Caco-2 (cell line): ENCODE results near the gene TSPAN15. TPM values are rescaled to one million over a fixed set of nuclear protein-coding genes. Genes with fewer than 3 reads are reported as not detected.

Experiments used
- BruUV-seq: library from RNA; stranded (reverse); fragments of 400-500 nt; replicated peaks from 2 replicates; lab custom pipeline; 2021; lab: Mats Ljungman, UMichigan
- CTCF ChIA-PET: fragments of 300-600 bp; sonication (Branson Sonifier 250); formaldehyde crosslinking; loops from one replicate; lab custom pipeline; 2022; ENCODE audit warnings: antibody characterized with exemption; lab: Charles Lee
- POLR2A ChIA-PET: fragments of 300-600 bp; sonication (Branson Sonifier 250); formaldehyde crosslinking; loops from one replicate; lab custom pipeline; 2022; ENCODE audit warnings: antibody characterized with exemption; lab: Charles Lee
- DNase-seq, 2 experiments: peaks; one replicate each; pipeline versions ENCODE4 v3.0.0 to v3.0.0-alpha.2; 2020 to 2022
- H3K27me3 ChIP-seq: replicated peaks from 2 replicates; pipeline ENCODE4 v1.6.0; 2011; ENCODE audit warnings: low read length; ENCODE audit not compliant: control insufficient read depth, insufficient read depth
- H3K36me3 ChIP-seq: 2 replicates; pipeline ENCODE4 v1.5.1; 2011; ENCODE audit warnings: low read length; ENCODE audit not compliant: control insufficient read depth, insufficient read depth
- H3K4me1 ChIP-seq: fragments of 250-450 bp; sonication (Bioruptor Pico); 2 replicates; pipeline ENCODE4 v1.5.1; 2020; ENCODE audit warnings: mild to moderate bottlenecking
- H3K4me3 ChIP-seq: 2 replicates; pipeline ENCODE4 v1.5.1; 2011; ENCODE audit warnings: low read depth, mild to moderate bottlenecking, control low read depth, low read length
- H3K9me3 ChIP-seq: fragments of 250-450 bp; sonication (Bioruptor Pico); 2 replicates; pipeline ENCODE4 v1.5.1; 2020; ENCODE audit warnings: mild to moderate bottlenecking, moderate library complexity
- H3K27ac Mint-ChIP-seq: one replicate; pipeline ENCODE4 v1.8.0; 2022; ENCODE audit warnings: mixed read lengths; ENCODE audit not compliant: unreplicated experiment
- H3K27me3 Mint-ChIP-seq: one replicate; pipeline ENCODE4 v1.8.0; 2022; ENCODE audit warnings: mixed read lengths; ENCODE audit not compliant: insufficient read depth, unreplicated experiment
- H3K36me3 Mint-ChIP-seq: one replicate; pipeline ENCODE4 v1.8.0; 2022; ENCODE audit warnings: mild to moderate bottlenecking, mixed read lengths; ENCODE audit not compliant: insufficient read depth, unreplicated experiment
- H3K4me1 Mint-ChIP-seq: one replicate; pipeline ENCODE4 v1.8.0; 2022; ENCODE audit warnings: low read depth, mixed read lengths; ENCODE audit not compliant: unreplicated experiment
- H3K4me3 Mint-ChIP-seq: one replicate; pipeline ENCODE4 v1.8.0; 2022; ENCODE audit warnings: mild to moderate bottlenecking, moderate library complexity, mixed read lengths; ENCODE audit not compliant: unreplicated experiment
- H3K9me3 Mint-ChIP-seq: one replicate; pipeline ENCODE4 v1.8.0; 2022; ENCODE audit warnings: mixed read lengths; ENCODE audit not compliant: unreplicated experiment
- intact Hi-C: fragments of 100-400 bp; cut with micrococcal nuclease; formaldehyde crosslinking; loops from one replicate; pipeline ENCODE4 v1.10.0; 2022; ENCODE audit not compliant: unreplicated experiment
- total RNA-seq: library from RNA; stranded (reverse); gene quantifications from 2 replicates; pipeline ENCODE4 v1.2.3, GENCODE V29; 2022
- TF ChIP-seq, protein P1 (sequence below), 2 experiments: fragments of 200-600 bp in 1 of 2; IDR thresholded peaks; 1 replicate in 1 of 2; 2 replicates in 1 of 2; pipeline versions ENCODE4 v1.5.1 to v1.8.0; 2011 to 2022; ENCODE audit warnings: antibody characterized with exemption in 1 of 2, control low read depth in 1 of 2, inconsistent platforms in 1 of 2, low read depth in 1 of 2, low read length in 1 of 2, mild to moderate bottlenecking in 1 of 2, moderate library complexity in 1 of 2; ENCODE audit not compliant: insufficient read depth in 1 of 2, severe bottlenecking in 1 of 2, unreplicated experiment in 1 of 2

The TSPAN15 gene
- total RNA-seq, 1 experiment from 2014 or later: 86.5 TPM

DNA sequence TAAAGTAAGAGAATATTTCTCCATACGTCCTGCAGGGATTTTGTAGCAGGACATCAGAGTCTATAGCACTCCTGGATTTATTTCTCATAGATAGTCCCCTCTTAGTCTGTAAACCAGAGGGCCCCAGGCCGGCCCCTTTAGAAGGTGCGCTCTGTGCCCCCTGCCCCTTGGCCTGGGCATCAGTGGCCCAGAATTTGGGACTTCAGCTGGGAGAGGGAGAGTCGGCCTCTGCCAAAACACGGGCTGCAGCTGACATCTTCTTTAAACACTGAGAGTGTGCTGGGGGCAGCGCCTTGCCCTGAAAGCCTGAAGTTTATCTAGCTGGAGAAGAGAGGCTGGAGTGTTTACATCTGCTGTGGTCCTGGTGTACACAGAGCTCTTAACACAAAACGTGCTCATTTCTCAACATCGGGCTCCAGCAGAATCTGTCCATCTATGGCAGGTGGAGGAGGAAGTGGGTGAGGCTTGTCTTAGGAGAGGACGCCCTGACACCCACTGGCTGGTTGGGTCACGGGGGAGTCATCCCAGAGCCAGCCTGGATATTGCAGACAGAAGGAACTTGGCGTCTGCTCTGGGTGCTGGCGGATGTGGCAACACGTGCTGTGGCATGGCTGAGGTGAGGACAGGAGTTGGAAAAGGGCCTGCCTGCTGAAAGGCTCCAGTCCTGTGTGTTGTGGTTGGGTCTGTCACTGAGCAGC is 29.5 kb upstream of the TSPAN15 start:
- TF ChIP-seq, protein P1, sequence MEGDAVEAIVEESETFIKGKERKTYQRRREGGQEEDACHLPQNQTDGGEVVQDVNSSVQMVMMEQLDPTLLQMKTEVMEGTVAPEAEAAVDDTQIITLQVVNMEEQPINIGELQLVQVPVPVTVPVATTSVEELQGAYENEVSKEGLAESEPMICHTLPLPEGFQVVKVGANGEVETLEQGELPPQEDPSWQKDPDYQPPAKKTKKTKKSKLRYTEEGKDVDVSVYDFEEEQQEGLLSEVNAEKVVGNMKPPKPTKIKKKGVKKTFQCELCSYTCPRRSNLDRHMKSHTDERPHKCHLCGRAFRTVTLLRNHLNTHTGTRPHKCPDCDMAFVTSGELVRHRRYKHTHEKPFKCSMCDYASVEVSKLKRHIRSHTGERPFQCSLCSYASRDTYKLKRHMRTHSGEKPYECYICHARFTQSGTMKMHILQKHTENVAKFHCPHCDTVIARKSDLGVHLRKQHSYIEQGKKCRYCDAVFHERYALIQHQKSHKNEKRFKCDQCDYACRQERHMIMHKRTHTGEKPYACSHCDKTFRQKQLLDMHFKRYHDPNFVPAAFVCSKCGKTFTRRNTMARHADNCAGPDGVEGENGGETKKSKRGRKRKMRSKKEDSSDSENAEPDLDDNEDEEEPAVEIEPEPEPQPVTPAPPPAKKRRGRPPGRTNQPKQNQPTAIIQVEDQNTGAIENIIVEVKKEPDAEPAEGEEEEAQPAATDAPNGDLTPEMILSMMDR (IDR thresholded peaks at IDR 0.05; ENCODE audit: insufficient read depth in 1 of 2, low read depth in 1 of 2, low read length in 1 of 2, severe bottlenecking in 1 of 2, unreplicated experiment in 1 of 2): no peak
- Histone ChIP-seq H3K27me3 (no peaks in the 10 kb centered on the region), H3K4me3 (no peak overlapping the region), H3K4me1 (peaks cover 42% of the 10 kb centered on the region), H3K9me3 (no peaks in the 10 kb centered on the region), H3K36me3 (no peaks in the 10 kb centered on the region)
- POLR2A ChIA-PET: interaction anchor here (0.9 kb wide), 1 partner anchor 13 kb away, joined by 3 read pairs; no protein-coding TSS in a partner anchor
- Mint-ChIP-seq H3K36me3 (peaks cover 7% of the 10 kb centered on the region), H3K27me3 (no peaks in the 10 kb centered on the region), H3K4me1 (peaks cover 31% of the 10 kb centered on the region), H3K27ac (no peak overlapping the region), H3K9me3 (no peaks in the 10 kb centered on the region), H3K4me3 (no peak overlapping the region)
- DNase-seq: no peak
- intact Hi-C loops: no loop called here
- BruUV-seq: no TSS peak
- CTCF ChIA-PET: interaction anchor here (1.8 kb wide), 1 partner anchor 13 kb away, joined by 7 read pairs; no protein-coding TSS in a partner anchor

DNA sequence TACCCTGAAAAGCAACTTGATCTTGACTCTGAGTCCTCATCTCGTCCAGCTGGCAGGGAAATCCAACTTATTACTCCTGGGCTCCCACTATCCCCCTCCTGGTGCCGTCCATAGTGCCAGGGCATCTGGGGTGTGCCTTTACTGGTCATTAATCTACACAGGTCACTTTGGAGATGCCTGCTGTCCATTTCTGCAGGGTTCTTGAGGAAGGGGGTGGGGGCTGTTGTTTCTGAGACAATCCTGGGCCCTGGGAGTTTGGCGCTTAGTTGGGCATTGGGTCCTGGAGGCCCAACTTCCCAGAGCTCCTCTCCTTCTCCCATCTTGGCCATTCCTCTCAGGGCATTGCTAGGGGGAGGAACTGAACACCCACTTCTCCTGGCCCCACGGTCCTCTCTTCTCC is 28.6 kb upstream of the TSPAN15 start:
- Histone ChIP-seq H3K4me1 (peaks cover 35% of the 10 kb centered on the region), H3K4me3 (no peak overlapping the region), H3K36me3 (no peaks in the 10 kb centered on the region), H3K27me3 (no peaks in the 10 kb centered on the region), H3K9me3 (no peaks in the 10 kb centered on the region)
- TF ChIP-seq, protein P1 (IDR thresholded peaks at IDR 0.05; ENCODE audit: insufficient read depth in 1 of 2, low read depth in 1 of 2, low read length in 1 of 2, severe bottlenecking in 1 of 2, unreplicated experiment in 1 of 2): no peak
- Mint-ChIP-seq H3K4me1 (peaks cover 33% of the 10 kb centered on the region), H3K36me3 (peaks cover 7% of the 10 kb centered on the region), H3K27ac (no peak overlapping the region), H3K9me3 (no peaks in the 10 kb centered on the region), H3K4me3 (no peak overlapping the region), H3K27me3 (no peaks in the 10 kb centered on the region)
- no peak for DNase-seq
- CTCF ChIA-PET: interaction anchor here (1.8 kb wide), 1 partner anchor 14 kb away, joined by 7 read pairs; no protein-coding TSS in a partner anchor
- BruUV-seq: no TSS peak
- POLR2A ChIA-PET: no interaction called here
- intact Hi-C loops: no loop called here

DNA sequence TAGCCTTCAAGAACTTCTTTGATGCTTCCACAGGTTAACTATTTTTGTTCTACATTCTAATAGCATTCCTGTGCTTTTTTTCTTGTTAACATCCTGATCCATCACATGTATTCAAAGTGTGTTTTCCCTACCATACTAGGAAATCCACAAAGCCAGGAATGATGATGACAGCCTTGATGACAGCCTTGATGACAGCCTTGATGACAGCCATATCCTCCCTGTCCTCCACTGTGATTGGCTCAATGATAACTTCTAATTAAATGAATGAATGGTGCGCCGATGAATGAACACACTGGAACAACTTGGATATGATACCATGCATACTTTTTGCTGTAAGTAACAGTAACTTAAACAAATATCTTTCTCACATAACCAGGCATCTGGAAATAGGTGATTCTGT is 26.2 kb upstream of the TSPAN15 start:
- Mint-ChIP-seq H3K27ac (peak overlapping the region; percentile 84), H3K4me1 (peaks cover 26% of the 10 kb centered on the region), H3K27me3 (no peaks in the 10 kb centered on the region), H3K9me3 (no peaks in the 10 kb centered on the region), H3K4me3 (no peak overlapping the region), H3K36me3 (peaks cover 7% of the 10 kb centered on the region)
- intact Hi-C loops: loop anchor here (1.0 kb wide), 2 partner anchors 13 to 16 kb away; no protein-coding TSS in a partner anchor
- no peaks in the 10 kb centered on the region for H3K36me3 ChIP-seq
- ChIA-PET POLR2A (interaction anchor here (1.2 to 1.8 kb wide), 2 partner anchors 17 to 26 kb away, joined by 4 to 11 read pairs; partner anchors contain the start of gene TSPAN15), CTCF (interaction anchor here (0.8 to 1.6 kb wide), 8 partner anchors 14 to 212 kb away, joined by 3 to 25 read pairs (median 7); partner anchors contain the start of gene TSPAN15)
- H3K27me3 ChIP-seq: no peaks in the 10 kb centered on the region
- TF ChIP-seq, protein P1 (IDR thresholded peaks at IDR 0.05; ENCODE audit: insufficient read depth in 1 of 2, low read depth in 1 of 2, low read length in 1 of 2, severe bottlenecking in 1 of 2, unreplicated experiment in 1 of 2): no peak
- DNase-seq: no peak
- no peak overlapping the region for H3K4me3 ChIP-seq
- no TSS peak for BruUV-seq
- H3K4me1 ChIP-seq: peaks cover 24% of the 10 kb centered on the region
- no peaks in the 10 kb centered on the region for H3K9me3 ChIP-seq
